Measurements from ENCODE around the gene TPX2.

Gene TPX2

DNA sequence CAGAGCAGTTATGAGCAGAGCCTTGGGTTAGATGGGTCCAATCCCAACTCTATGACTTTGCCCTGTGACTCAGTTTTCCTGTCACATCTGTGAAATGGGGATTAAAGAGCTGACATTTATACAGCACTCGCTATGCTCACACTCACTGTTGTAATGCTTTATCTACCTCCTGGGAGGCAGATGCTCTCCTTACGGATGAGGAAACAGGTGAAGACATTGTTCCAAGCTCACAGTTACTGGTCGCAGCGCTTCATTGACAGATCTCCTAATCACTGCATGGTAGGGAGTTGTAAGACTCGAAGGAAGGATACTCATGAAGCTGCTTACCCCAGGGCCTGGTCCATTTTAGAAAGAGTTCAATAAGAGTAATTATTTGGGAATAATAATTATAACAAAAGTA lies 77.1 kb downstream of the TPX2 start:
- H3K4me3 ChIP-seq (ENCODE audit: control insufficient read depth, low read depth, low read length) = no peak overlapping the region
- TF ChIP-seq, protein P1, sequence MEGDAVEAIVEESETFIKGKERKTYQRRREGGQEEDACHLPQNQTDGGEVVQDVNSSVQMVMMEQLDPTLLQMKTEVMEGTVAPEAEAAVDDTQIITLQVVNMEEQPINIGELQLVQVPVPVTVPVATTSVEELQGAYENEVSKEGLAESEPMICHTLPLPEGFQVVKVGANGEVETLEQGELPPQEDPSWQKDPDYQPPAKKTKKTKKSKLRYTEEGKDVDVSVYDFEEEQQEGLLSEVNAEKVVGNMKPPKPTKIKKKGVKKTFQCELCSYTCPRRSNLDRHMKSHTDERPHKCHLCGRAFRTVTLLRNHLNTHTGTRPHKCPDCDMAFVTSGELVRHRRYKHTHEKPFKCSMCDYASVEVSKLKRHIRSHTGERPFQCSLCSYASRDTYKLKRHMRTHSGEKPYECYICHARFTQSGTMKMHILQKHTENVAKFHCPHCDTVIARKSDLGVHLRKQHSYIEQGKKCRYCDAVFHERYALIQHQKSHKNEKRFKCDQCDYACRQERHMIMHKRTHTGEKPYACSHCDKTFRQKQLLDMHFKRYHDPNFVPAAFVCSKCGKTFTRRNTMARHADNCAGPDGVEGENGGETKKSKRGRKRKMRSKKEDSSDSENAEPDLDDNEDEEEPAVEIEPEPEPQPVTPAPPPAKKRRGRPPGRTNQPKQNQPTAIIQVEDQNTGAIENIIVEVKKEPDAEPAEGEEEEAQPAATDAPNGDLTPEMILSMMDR (conservative IDR thresholded peaks at IDR 0.05; ENCODE audit: control insufficient read depth, insufficient read depth, low read depth, low read length) = no peak
- no peak for DNase-seq (ENCODE audit: low read depth)

DNA sequence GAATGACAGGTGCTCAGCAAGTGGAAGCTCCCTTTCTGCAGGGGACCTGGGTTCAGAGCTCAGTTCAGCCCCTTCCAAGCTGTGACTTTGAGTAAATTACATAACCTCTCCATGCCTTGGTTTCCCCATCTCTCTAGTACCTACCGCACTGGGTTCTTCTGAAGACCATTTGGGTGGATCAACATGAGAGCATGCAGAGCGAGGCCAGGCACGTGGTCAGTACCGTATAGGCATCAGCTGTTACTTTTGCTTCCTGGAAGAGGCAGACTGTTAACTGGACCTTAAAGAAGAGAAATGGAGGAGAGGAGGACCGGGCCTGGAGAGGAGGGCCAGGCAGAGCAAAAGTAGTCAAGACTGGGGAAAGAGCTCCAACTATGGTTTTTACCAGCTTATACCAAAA lies 78.4 kb downstream of the TPX2 start:
- H3K4me3 ChIP-seq (ENCODE audit: control insufficient read depth, low read depth, low read length) = no peak overlapping the region
- DNase-seq (ENCODE audit: low read depth) = no peak
- TF ChIP-seq, protein P1 (conservative IDR thresholded peaks at IDR 0.05; ENCODE audit: control insufficient read depth, insufficient read depth, low read depth, low read length) = no peak

DNA sequence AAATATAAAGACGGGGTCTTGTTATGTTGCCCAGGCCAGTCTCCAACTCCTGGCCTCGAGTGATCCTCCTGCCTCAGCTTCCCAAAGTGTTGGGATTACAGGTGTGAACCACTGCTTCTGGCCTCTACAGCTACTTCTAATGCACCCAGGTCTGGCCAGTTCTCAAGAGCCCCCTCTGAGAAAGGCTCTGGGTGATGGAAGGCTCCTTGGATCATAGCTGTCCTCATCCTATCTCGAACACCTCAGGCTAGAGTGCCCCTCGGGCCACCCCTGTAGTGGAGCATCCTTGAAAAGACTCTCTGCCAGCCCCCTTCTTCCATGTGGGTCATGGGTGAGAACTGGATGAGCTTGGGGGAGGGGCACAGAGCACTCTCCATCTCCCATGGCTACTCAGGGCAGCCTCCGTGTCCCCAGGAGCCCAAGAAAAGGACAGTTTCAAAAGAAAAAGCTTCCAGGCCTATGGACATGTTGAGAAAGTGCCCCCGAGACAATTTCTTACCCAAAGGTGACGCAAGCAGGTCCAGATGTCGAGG lies 79.4 kb downstream of the TPX2 start:
- no peak overlapping the region for H3K4me3 ChIP-seq (ENCODE audit: control insufficient read depth, low read depth, low read length)
- DNase-seq (ENCODE audit: low read depth) = no peak
- TF ChIP-seq, protein P1 (conservative IDR thresholded peaks at IDR 0.05; ENCODE audit: control insufficient read depth, insufficient read depth, low read depth, low read length) = no peak

DNA sequence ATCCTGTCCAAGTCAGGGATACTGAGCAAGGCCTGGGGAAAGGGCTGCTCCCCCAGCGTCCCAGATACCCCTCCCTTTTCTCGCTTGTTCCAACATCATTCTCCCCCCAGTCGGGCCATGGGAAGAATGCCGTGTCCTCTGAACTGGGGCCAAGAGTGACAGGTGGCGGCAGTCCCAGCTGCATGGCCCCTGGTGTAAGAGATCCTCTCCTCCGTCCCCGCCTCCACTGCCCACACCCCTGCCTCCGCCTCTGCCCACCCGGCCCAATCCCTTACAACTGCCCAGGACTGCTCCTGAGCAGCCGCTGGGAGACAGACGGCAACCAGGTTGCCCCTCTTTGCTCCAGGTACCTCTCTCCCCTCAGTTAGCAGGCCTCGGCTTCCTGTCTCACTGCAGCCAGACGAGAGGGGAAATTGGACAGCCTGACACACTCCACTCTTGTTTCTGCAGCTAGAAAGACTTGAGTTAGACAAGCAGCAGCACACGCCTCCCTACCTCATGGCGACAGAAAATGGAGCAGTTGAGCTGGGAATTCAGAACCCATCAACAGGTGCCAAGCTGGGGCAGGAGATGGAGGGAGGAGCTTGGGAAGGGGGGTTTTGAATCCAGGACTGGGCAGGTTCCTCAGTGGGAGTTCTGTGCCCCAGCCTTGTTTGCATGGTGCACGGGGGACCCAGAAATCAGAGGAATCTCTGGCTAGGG lies 80.1 kb downstream of the TPX2 start, which contains the start of gene MYLK2:
Gene MYLK2, plus strand, starts transcription at position 274 of the 702 bp plus-strand sequence. Its CDS starts 225 bp downstream, at position 499.
- H3K4me3 ChIP-seq (ENCODE audit: control insufficient read depth, low read depth, low read length) = no peak within 1 kb of the TSS
- TF ChIP-seq, protein P1 (conservative IDR thresholded peaks at IDR 0.05; ENCODE audit: control insufficient read depth, insufficient read depth, low read depth, low read length) = no peak
- DNase-seq (ENCODE audit: low read depth) = no peak

DNA sequence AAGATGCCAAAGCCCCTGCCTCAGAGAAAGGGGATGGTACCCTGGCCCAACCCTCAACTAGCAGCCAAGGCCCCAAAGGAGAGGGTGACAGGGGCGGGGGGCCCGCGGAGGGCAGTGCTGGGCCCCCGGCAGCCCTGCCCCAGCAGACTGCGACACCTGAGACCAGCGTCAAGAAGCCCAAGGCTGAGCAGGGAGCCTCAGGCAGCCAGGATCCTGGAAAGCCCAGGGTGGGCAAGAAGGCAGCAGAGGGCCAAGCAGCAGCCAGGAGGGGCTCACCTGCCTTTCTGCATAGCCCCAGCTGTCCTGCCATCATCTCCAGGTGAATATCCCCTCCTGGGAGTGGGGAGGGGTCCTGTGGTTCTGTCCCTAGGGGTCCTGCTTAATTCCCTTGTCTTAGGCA lies 81.1 kb downstream of the TPX2 start:
- DNase-seq (ENCODE audit: low read depth) = no peak

DNA sequence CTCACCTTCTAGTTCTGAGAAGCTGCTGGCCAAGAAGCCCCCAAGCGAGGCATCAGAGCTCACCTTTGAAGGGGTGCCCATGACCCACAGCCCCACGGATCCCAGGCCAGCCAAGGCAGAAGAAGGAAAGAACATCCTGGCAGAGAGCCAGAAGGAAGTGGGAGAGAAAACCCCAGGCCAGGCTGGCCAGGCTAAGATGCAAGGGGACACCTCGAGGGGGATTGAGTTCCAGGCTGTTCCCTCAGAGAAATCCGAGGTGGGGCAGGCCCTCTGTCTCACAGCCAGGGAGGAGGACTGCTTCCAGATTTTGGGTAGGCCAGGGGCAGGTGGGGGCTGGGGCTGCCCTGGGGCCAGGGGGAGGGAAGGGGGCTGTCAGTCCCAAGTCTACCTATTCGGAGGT lies 82.3 kb downstream of the TPX2 start:
- TF ChIP-seq, protein P1 (conservative IDR thresholded peaks at IDR 0.05; ENCODE audit: control insufficient read depth, insufficient read depth, low read depth, low read length) = no peak
- DNase-seq (ENCODE audit: low read depth) = no peak

More for the DNA sequence above, 81.1 kb downstream of the TPX2 start:
- TF ChIP-seq, protein P1 (conservative IDR thresholded peaks at IDR 0.05; ENCODE audit: control insufficient read depth, insufficient read depth, low read depth, low read length) = no peak
- no peak overlapping the region for H3K4me3 ChIP-seq (ENCODE audit: control insufficient read depth, low read depth, low read length)

More for the DNA sequence above, 82.3 kb downstream of the TPX2 start:
- no peak overlapping the region for H3K4me3 ChIP-seq (ENCODE audit: control insufficient read depth, low read depth, low read length)
